OCI-LY1 (cell line): Measurements from ENCODE around the gene ZNF23.

Source experiments
- EZH2 ChIP-seq: fragments of 200-600 bp; sonication (generic), shearing (Covaris generic); IDR thresholded peaks from 2 replicates; pipeline ENCODE4 v1.8.0; 2017; ENCODE audit warnings: borderline replicate concordance, mixed run types, mild to moderate bottlenecking, antibody characterized with exemption, low read length, moderate library complexity, mixed read lengths
- TF ChIP-seq, protein P1 (sequence below): fragments of 200-600 bp; sonication (generic), shearing (Covaris generic); IDR thresholded peaks from 2 replicates; pipeline ENCODE4 v1.5.1; 2017; ENCODE audit warnings: mild to moderate bottlenecking, antibody characterized with exemption, low read length, moderate library complexity, mixed read lengths

DNA sequence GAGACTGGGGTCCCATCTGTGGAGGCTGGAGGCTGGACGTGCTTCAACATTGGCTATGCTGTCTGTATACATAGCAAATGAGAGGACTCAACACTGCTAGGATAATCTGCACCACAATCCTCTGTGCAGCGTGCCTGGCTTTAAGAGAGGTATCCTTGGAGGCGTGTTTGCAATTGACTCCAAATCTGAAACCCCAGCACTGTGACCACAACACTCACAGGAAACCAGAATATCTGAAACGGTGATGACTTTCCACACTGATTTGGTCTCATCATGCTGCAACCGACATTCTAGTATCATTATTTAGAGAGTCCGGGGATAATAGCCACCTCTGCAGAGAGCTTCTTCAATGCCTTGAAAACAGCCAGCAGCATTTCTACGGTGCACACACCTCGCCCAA, 55.3 kb downstream of the ZNF23 start:
- TF ChIP-seq, protein P1, sequence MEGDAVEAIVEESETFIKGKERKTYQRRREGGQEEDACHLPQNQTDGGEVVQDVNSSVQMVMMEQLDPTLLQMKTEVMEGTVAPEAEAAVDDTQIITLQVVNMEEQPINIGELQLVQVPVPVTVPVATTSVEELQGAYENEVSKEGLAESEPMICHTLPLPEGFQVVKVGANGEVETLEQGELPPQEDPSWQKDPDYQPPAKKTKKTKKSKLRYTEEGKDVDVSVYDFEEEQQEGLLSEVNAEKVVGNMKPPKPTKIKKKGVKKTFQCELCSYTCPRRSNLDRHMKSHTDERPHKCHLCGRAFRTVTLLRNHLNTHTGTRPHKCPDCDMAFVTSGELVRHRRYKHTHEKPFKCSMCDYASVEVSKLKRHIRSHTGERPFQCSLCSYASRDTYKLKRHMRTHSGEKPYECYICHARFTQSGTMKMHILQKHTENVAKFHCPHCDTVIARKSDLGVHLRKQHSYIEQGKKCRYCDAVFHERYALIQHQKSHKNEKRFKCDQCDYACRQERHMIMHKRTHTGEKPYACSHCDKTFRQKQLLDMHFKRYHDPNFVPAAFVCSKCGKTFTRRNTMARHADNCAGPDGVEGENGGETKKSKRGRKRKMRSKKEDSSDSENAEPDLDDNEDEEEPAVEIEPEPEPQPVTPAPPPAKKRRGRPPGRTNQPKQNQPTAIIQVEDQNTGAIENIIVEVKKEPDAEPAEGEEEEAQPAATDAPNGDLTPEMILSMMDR: no peak
- TF ChIP-seq EZH2: no peak
